GM23248 (cell line): ENCODE data around the gene STMP1. TPM values are rescaled to one million over a fixed set of nuclear protein-coding genes. Genes with fewer than 3 reads are reported as not detected.

Experiments used
- DNase-seq: peaks from one replicate; pipeline ENCODE4 v3.0.0-alpha.2; 2015
- H2AFZ ChIP-seq: fragments of 200-600 bp; sonication (generic); 2 replicates; pipeline ENCODE4 v1.6.1; 2016; ENCODE audit warnings: antibody characterized with exemption
- H3F3A ChIP-seq: fragments of 200-600 bp; sonication (generic); 2 replicates; pipeline ENCODE4 v1.6.1; 2016; ENCODE audit warnings: mild to moderate bottlenecking, antibody characterized with exemption, mixed run types; ENCODE audit not compliant: insufficient read depth
- H3K27ac ChIP-seq: fragments of 200-600 bp; sonication (generic); 2 replicates; pipeline ENCODE4 v1.5.1; 2016; ENCODE audit warnings: mild to moderate bottlenecking
- H3K27me3 ChIP-seq: fragments of 200-600 bp; sonication (generic); replicated peaks from 2 replicates; pipeline ENCODE4 v1.6.1; 2016; ENCODE audit warnings: mild to moderate bottlenecking; ENCODE audit not compliant: insufficient read depth
- H3K36me3 ChIP-seq: fragments of 200-600 bp; sonication (generic); 2 replicates; pipeline ENCODE4 v1.6.1; 2016; ENCODE audit warnings: low read depth, mild to moderate bottlenecking
- H3K4me1 ChIP-seq: fragments of 200-600 bp; sonication (generic); 2 replicates; pipeline ENCODE4 v1.6.1; 2016; ENCODE audit warnings: mild to moderate bottlenecking; ENCODE audit not compliant: insufficient read depth
- H3K4me2 ChIP-seq: fragments of 200-600 bp; sonication (generic); one replicate; pipeline ENCODE4 v1.6.1; 2016; ENCODE audit warnings: mild to moderate bottlenecking; ENCODE audit not compliant: unreplicated experiment
- H3K4me3 ChIP-seq: fragments of 200-600 bp; sonication (generic); 2 replicates; pipeline ENCODE4 v1.5.1; 2016; ENCODE audit warnings: mild to moderate bottlenecking
- H3K79me2 ChIP-seq: fragments of 200-600 bp; sonication (generic); 2 replicates; pipeline ENCODE4 v1.6.1; 2016; ENCODE audit warnings: mild to moderate bottlenecking; ENCODE audit not compliant: insufficient read depth
- H3K9ac ChIP-seq: fragments of 200-600 bp; sonication (generic); 2 replicates; pipeline ENCODE4 v1.6.1; 2016; ENCODE audit warnings: mild to moderate bottlenecking
- H3K9me2 ChIP-seq: fragments of 200-600 bp; sonication (generic); 2 replicates; pipeline ENCODE4 v1.6.1; 2016; ENCODE audit warnings: mixed run types, mild to moderate bottlenecking, moderate library complexity; ENCODE audit not compliant: insufficient read depth
- H3K9me3 ChIP-seq: fragments of 200-600 bp; sonication (generic); one replicate; pipeline ENCODE4 v1.6.1; 2017; ENCODE audit warnings: low read depth
- H4K20me1 ChIP-seq: fragments of 200-600 bp; sonication (generic); 2 replicates; pipeline ENCODE4 v1.6.0; 2016; ENCODE audit not compliant: insufficient read depth
- EZH2 ChIP-seq: fragments of 200-600 bp; sonication (generic); IDR thresholded peaks from 2 replicates; pipeline ENCODE4 v1.6.1; 2018; ENCODE audit warnings: antibody characterized with exemption, mild to moderate bottlenecking; ENCODE audit not compliant: insufficient read depth, poor library complexity, severe bottlenecking
- EZH2phosphoT487 ChIP-seq: fragments of 200-600 bp; sonication (generic); IDR thresholded peaks from 2 replicates; pipeline ENCODE4 v1.6.1; 2018; ENCODE audit warnings: antibody characterized with exemption, moderate library complexity, mild to moderate bottlenecking, low read depth; ENCODE audit not compliant: insufficient read depth
- WGBS, 2 experiments: methylation state at CpG; one replicate each; pipeline ENCODE4 v1.1.6; 2015 to 2017; ENCODE audit warnings: low lambda C conversion rate in 2 of 2, low coverage in 1 of 2; ENCODE audit errors: missing lambda C conversion rate in 2 of 2; 5-methylcytosine and 5-hydroxymethylcytosine counted together
- in situ Hi-C: fragments of 300-500 bp; cut with MboI; formaldehyde crosslinking; loops from 2 replicates; pipeline ENCODE4 v1.15.0; 2020
- polyA plus RNA-seq: library from polyadenylated mRNA; unstranded; fragments of >200 nt; fragmentation: Nextera tagmentation; extraction: Ambion mirVana; gene quantifications from 2 replicates; pipeline ENCODE4 v1.2.1, GENCODE V29; 2016
- total RNA-seq: library from RNA; depleted of rRNA; stranded (reverse); fragments of >200 nt; shearing (Covaris generic); gene quantifications from 2 replicates; pipeline ENCODE4 v1.2.3, GENCODE V29; 2014

STMP1 gene
- total and polyA plus RNA-seq, 2 experiments from 2014 or later, result 16.9 to 97.0 TPM

DNA sequence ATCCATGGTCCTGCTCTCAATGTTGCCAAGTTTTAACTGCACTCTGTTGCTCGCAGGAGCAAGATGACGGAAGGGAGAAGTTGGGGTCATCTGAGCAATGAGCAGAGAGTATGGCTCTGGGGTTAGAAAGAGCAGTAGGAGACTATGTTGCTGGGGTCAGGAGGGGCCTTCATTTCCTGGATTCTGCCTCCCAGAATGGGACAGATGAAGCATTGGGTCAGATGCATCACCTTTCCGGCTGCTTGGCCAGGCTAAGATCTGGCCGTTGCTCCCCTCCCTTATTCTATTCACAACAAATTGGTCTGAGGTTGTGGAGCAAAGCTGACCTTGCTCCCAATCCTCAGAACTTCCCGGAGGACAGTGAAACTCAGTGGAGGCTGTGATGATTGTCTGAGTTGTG, 22.4 kb downstream of the STMP1 start:
- H3F3A ChIP-seq, result peaks cover 27% of the 10 kb centered on the region
- H4K20me1 ChIP-seq, result no peaks in the 10 kb centered on the region
- TF ChIP-seq EZH2, result no peak
- no peak for TF ChIP-seq EZH2phosphoT487
- no peaks in the 10 kb centered on the region for H3K9me2 ChIP-seq
- peak overlapping the region; percentile 38 for H3K4me2 ChIP-seq
- no peak for DNase-seq
- peaks cover 28% of the 10 kb centered on the region for H3K4me1 ChIP-seq
- no peak overlapping the region for H2AFZ ChIP-seq
- in situ Hi-C loops, result no loop called here
- peak overlapping the region; percentile 9; the same call in 1 of the 2 replicates for H3K9ac ChIP-seq
- H3K4me3 ChIP-seq, result no peak overlapping the region
- H3K27ac ChIP-seq, result peak overlapping the region; percentile 49
- WGBS, 2 experiments, result 92 to 96% methylated on average over 5 of the region's 5 CpGs
- H3K9me3 ChIP-seq, result no peaks in the 10 kb centered on the region
- peaks cover 9% of the 10 kb centered on the region; the same call in 1 of the 2 replicates for H3K36me3 ChIP-seq
- H3K27me3 ChIP-seq, result no peaks in the 10 kb centered on the region
- H3K79me2 ChIP-seq, result peaks cover 92% of the 10 kb centered on the region

DNA sequence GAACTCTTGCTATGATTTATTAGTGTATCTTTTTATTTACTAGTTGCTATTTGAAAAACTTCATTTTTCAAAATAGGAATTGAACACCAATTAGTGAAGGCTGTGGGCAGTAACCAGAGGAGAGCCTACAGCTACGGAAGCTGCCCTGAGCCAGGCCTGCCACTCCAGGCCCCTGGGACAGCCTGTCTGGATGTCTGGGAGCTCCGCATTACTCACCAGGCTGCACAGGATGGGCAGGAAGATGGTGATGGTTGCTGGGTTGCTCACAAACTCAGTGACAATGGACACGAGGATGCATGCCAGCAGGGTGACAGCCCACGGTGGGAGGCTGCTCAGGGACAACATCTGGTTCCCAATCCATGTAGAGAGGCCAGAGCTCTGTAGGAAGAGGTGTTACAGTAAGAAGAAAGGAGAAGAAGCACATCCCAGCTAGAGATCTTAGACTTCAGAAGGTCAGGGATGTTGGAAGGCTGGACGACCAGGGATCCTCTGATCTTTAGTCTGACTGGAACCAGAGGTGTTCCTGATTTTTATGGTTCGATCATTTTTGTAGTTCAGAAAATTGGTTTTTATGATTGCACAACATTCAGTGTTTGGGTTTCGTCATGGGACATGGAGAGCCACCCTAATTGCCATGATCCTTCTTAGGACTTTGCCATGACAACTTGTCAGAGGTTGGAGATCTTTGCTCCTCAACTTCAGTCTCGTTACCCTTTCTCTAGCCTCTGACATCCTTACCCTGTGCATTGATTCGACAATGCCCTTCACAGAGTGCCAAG, 23.2 kb downstream of the STMP1 start:
- Histone ChIP-seq H3K9ac (peak overlapping the region; percentile 9; the same call in 1 of the 2 replicates), H3K27ac (peak overlapping the region; percentile 49)

DNA sequence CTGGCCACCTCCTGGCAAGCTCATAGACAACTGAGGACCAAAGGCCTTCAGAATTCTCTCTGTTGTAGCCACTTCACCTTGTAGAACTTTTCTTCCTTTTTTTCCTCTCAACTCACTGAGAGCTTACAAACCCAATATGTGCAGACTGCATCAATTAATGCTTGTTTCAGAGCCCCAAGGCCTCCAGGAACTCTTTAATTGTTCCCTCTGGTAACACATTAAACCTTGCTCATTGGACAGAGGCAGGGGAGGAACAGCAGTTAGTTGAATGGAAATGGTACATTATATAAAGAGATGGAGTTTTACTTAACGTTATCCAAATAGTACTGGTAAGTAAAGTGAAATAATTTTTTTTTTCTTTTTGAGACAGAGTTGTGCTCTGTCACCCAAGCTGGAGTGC, 25.2 kb downstream of the STMP1 start:
- no peak overlapping the region for H3K4me3 ChIP-seq
- H3K9me3 ChIP-seq, result no peaks in the 10 kb centered on the region
- in situ Hi-C loops, result no loop called here
- no peak overlapping the region for H3K4me2 ChIP-seq
- no peaks in the 10 kb centered on the region for H3K27me3 ChIP-seq
- H3K27ac ChIP-seq, result no peak overlapping the region
- no peak for DNase-seq
- H3K9me2 ChIP-seq, result no peaks in the 10 kb centered on the region
- H2AFZ ChIP-seq, result no peak overlapping the region
- H3F3A ChIP-seq, result peaks cover 43% of the 10 kb centered on the region
- WGBS, 2 experiments, result 0% methylated on average over 1 of the region's 1 CpG
- H3K79me2 ChIP-seq, result peaks cover 65% of the 10 kb centered on the region
- H3K4me1 ChIP-seq, result peaks cover 50% of the 10 kb centered on the region
- TF ChIP-seq EZH2phosphoT487 (no peak), EZH2 (no peak)
- no peak overlapping the region for H3K9ac ChIP-seq
- no peaks in the 10 kb centered on the region for H4K20me1 ChIP-seq
- peaks cover 9% of the 10 kb centered on the region; the same call in 1 of the 2 replicates for H3K36me3 ChIP-seq

More for the DNA sequence above, 23.2 kb downstream of the STMP1 start:
- peaks cover 9% of the 10 kb centered on the region; the same call in 1 of the 2 replicates for H3K36me3 ChIP-seq
- no peaks in the 10 kb centered on the region for H3K27me3 ChIP-seq
- H3F3A ChIP-seq, result peaks cover 30% of the 10 kb centered on the region
- H4K20me1 ChIP-seq, result no peaks in the 10 kb centered on the region
- H3K4me3 ChIP-seq, result no peak overlapping the region
- no peaks in the 10 kb centered on the region for H3K9me3 ChIP-seq
- no peak for TF ChIP-seq EZH2phosphoT487
- TF ChIP-seq EZH2, result no peak
- H3K79me2 ChIP-seq, result peaks cover 84% of the 10 kb centered on the region
- no peaks in the 10 kb centered on the region for H3K9me2 ChIP-seq
- 47 to 50% methylated on average over 9 of the region's 9 CpGs for WGBS, 2 experiments
- DNase-seq, result peak; percentile 78
- no peak overlapping the region for H2AFZ ChIP-seq
- in situ Hi-C loops, result no loop called here
- H3K4me1 ChIP-seq, result peaks cover 33% of the 10 kb centered on the region
- peak overlapping the region; percentile 30 for H3K4me2 ChIP-seq

DNA sequence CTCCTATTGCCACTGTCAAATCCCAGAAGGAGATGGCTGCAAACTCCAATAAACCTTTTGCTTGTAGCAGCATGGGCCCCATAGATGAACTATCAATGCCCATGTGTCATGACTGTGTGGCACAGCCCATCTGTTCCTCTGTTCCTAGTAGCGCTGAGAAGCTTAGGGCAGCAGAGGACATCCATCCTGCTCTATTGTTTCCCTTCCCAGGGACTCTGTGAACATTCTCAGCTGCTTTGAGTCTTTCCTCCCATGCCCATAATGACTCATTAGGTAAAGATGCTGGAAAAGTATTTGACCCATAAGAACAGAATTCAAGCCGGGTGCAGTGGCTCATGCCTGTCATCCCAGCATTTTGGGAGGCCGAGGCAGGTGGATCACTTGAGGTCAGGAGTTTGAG, 28.3 kb downstream of the STMP1 start:
- H3K9me3 ChIP-seq, result no peaks in the 10 kb centered on the region
- H3K9ac ChIP-seq, result no peak overlapping the region
- peak overlapping the region; percentile 50 for H3K27ac ChIP-seq
- peak overlapping the region; percentile 11 for H3K4me2 ChIP-seq
- TF ChIP-seq EZH2 (no peak), EZH2phosphoT487 (no peak)
- peaks cover 39% of the 10 kb centered on the region for H3K79me2 ChIP-seq
- WGBS, 2 experiments, result 54 to 57% methylated on average over 3 of the region's 3 CpGs
- H3F3A ChIP-seq, result peaks cover 22% of the 10 kb centered on the region
- in situ Hi-C loops, result no loop called here
- peaks cover 20% of the 10 kb centered on the region; the same call in 1 of the 2 replicates for H3K36me3 ChIP-seq
- DNase-seq, result peak; percentile 80
- no peak overlapping the region for H3K4me3 ChIP-seq
- H4K20me1 ChIP-seq, result no peaks in the 10 kb centered on the region
- H3K27me3 ChIP-seq, result no peaks in the 10 kb centered on the region
- H2AFZ ChIP-seq, result no peak overlapping the region
- peaks cover 28% of the 10 kb centered on the region for H3K4me1 ChIP-seq
- H3K9me2 ChIP-seq, result no peaks in the 10 kb centered on the region
